OCI-LY3 (cell line): ENCODE results near the gene BPIFB4.

Experiments used
- CTCF ChIP-seq: fragments of 200-600, 300-600 bp; sonication (generic); IDR thresholded peaks from 2 replicates; pipeline ENCODE4 v1.5.1; 2014; ENCODE audit warnings: antibody characterized with exemption, low read length, low read depth
- EZH2phosphoT487 ChIP-seq: fragments of 200-600 bp; shearing (Covaris generic); IDR thresholded peaks from 2 replicates; pipeline ENCODE4 v1.6.1; 2018; ENCODE audit warnings: antibody characterized with exemption, mixed run types, low read depth

- no peak for TF ChIP-seq CTCF
- TF ChIP-seq EZH2phosphoT487, result no peak
These were observed 20.3 kb upstream of the BPIFB4 start for GRCh38 chr20:33059136-33059535.
